HG03457 (cell line): Measurements from ENCODE around the gene ERC1.

Experiments used
- ATAC-seq: cut with Tn5 transposase; IDR thresholded peaks from one replicate; pipeline ENCODE4 v1.9.1; 2021; ENCODE audit warnings: moderate number of reproducible peaks; ENCODE audit not compliant: unreplicated experiment

Gene ERC1

DNA sequence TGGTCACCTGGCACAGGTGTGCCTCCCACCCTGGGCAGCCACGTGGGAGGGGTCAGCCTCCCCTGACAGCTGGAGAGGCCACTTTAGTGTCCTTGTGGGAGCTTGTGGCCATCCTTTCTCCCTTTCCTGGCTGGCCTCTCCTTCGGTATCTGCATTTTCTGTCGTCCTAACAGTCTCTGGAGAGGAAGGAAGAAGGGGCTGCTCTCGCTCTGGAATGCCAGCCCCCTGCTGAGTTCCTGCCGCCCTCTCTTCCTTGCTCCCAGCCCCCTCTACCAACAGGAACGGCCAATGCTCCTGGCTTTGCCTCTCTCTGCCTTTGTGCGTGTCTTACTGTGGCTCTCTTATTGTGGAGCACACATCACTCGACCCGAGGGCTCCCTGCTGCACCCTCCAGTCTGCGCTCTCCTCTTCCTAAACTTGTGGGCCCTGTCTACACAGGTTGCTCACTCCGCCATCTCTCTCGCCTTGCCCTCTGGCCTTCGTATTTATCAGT is 532.6 kb downstream of the ERC1 start:
- ATAC-seq: no peak

DNA sequence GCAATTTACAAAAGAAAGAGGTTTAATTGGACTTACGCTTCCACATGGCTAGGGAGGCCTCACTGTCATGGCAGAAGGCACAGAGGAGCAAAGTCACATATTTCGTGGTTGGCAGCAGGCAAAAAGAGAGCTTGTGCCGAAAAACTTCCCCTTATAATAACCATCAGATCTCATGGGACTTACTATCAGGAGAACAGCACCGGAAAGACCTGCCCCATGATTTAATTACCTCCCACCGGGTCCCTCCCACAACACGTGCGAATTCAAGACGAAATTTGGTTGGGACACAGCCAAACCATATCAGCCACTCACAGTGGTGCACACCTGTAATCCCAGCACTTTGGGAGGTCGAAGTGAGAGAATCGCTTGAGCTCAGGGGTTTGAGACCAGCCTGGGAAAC is 534.8 kb downstream of the ERC1 start:
- no peak for ATAC-seq

DNA sequence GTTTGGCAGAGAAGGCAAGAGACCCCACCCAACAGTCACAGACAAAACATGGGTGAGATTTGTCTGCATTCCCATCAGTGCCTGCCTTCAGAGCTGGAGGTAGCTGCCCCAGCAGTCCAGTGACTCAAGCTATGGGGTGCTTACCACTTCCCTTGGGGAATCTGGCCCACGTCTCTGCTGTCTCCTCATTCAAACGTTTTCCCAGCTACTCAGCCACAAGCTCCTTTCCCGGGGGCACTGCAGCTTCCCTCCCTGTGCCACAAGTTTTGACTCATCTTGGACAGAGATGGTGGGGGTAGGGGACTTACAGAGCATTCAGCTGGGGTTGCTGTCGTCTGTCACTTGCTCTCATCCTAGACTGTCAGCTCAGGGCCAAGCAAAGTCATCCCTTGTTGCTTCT is 536.8 kb downstream of the ERC1 start:
- no peak for ATAC-seq

DNA sequence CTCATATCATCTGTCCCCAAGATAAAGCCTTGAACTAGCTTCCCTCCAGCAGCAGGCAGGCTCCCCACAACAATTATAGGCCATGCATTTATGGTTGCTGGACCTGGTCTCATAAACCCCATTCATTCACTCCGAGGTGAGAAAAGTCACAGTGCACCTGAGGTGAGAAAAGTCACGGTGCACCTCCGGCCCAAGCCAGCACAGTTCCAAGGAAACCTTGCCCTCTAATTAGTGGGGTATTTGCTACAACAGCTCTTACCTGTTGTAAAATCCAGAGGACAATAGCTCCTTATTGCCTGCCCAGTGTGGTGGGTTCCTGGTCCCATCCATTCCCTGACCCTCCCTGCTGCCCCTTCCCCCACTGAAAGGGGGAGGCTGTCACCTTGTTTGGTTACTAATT is 537.8 kb downstream of the ERC1 start:
- ATAC-seq: no peak

DNA sequence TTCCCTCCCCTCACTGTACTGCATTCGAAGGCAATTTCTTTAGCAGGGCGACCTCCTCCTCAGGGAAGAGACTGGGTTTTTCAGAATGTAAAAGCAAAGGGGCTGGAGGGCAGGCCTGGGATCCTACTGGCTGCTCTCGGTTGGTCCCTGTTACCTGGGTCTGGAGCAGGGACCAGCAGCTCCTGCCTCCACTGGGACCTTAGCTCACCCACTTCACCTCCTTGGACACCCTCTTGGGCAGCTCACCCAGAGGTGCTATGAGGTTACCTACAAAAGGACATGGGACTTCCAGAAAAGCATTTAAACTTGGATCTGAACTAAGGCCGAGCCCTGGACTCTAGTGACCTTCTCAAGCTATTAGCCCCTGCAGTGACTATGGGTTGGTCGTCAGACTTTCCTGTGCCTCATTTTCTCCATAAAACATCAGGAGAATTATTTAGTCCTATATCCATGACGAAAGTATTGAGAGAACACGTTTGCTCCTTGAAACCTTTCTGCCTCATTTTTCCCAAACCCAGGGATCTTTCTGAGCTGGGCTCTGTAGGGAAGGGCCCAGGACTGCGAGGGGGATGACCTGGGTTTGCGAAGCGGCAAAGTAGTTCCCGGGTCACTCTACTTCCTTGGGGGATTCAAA is 538.3 kb downstream of the ERC1 start:
- no peak for ATAC-seq

DNA sequence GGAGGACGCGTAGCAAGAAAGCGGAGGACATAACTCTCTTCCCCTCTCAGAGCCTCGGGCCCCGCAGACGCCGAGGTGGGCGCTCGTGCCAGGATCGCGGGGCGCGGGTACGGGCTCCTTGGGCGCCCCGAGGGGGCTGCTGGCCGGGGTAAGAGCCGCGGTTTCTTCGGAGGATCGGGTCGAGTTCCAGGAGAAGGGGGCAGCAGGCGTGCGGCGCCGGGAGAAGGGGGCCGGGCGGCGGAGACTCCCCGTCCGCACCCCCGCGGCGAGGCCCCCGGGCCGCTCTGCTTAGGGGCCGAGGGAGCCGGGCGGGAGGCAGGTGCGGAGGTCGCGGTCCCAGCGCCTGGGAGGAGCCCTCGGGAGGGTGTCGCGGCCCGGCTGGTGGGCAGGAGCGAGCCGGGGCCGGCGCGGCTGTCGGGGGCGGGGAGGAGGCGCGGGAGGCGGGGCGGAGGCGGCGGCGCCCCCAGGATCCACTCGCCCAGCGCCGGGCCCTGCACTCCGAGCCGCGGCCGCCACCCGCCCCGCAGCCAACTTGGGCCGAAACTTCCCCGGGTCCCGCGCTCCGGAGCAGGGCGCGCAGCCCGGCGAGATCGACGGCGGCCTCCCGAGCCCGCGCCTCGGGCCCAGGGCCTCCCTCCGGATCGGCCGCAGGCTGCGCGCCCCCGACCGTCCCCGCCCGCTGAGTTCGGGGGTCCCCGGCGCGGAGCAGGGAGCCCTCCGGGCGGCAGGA is 539.0 kb downstream of the ERC1 start:
- no peak for ATAC-seq

DNA sequence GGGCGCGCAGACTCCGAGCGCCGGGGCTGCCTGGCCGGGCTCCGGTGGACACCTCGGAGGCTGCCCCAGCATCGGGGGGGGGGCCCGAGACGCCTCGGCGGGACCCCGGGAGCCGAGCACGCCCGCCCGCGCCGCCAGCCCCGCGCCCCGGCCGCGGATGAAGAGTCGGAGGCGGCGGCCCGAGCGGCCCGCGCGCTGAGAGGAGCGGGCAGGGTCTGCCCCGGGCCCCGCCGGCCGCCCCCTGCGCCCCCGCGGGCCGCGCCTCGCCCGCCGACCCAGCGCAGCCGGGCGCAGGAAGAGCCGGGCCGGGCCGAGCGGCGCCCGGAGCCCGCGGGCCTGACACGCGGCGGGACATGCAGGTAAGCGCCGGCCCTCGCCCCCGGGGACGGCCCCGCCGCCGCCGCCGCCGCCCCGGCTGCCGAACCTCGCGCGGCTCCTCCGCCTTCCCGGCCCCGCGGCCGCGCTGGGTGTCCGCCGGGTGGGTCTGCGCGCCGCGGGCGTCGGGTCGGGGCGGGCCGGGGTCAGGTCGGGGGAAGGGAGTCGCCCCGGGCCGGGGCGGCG is 539.6 kb downstream of the ERC1 start:
- ATAC-seq: no peak

DNA sequence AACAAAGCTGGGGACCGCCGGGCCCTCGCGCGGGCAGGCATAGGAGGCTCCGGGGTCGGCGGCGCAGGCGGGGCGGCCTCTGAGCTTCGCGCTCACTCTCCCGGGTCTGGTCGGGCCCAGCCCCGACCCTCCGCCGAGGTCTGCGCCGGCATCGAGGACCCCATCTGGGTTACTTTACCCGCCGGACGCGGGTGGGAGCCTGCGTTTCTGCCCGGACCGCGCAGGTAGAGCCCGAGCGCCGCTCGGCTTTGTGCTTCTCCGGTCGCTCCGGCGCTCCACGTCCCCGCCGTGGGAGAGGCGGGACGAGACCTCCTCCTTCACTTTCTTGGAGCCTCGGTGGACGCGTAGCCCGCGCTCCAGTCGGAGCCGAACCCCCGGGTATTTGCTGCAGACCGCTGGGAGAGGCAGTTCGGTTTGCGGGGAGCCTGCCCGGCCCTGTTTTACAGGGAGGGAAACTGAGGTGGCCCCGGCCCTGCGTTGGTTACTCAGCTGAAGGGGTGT is 540.2 kb downstream of the ERC1 start:
- no peak for ATAC-seq

DNA sequence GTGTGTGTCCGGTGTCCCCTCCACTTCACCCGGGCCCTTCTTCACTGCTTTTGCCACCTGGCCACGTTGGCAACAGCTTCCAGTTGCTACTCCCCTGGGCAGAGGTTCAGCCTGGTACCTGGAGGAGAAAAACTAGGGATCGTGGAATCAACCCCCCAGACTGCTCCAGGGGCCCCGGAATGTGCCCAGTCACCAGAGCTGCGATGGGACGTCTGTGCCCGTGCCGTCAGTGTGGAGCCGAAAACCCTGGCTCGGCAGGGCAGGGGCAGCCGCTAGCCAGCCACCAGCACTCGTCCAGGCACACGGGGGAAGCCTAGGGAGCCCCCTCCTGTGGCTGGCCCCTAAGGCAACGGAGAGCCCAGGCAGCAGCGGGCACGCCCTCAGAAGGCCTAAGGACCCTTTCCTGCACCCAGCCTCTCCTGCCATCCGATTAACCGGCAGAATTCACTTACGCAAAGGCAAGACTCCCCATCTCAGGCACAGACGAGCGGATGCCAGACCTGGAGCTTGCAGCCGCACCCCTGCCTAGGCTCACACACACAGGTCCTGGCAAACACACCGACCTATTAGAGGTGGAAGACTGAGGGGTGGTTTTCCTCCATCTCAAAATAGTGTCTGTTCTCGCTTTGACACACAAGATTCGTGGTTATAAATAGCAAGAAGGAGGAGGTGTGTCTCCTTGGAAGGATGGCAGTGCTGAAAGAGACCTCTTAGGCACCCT is 540.8 kb downstream of the ERC1 start:
- no peak for ATAC-seq

DNA sequence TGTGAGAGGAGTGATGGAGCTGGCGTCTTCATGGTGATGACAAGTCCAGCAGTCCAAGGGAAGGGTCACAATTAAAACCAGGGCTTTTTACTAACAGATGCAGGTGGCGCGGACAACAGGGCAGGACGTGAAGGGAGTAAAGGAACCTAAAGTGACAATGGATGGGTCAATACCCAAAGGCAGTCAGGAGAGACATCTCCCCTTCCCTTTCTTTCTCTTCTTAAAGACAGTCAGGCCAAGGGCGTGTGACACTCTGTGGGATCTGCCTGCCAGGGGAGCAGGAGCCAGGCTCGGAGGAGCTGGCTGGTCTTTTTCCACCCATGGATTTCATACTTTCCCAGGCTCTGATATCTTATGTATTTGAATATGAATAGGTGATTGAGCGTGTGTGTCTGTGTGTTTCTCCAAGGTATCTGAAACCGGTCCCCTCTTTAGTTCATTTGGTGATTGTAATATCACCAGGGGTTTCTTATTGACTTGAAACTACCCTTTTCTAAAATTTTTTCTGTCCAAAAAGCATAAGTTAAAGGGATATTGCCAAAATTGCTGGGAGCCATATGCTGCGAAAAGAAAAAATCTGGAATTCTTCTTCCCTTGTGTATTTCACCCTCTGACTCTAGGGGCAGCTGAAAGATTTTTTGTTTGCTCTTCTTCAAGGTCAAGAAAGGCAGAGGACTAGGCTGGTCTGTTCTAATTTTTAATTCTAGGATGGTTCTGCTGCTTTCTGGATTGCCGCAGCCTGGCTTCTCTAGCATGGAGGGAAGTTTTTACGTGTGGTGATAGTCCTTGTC is 541.5 kb downstream of the ERC1 start:
- ATAC-seq: no peak

DNA sequence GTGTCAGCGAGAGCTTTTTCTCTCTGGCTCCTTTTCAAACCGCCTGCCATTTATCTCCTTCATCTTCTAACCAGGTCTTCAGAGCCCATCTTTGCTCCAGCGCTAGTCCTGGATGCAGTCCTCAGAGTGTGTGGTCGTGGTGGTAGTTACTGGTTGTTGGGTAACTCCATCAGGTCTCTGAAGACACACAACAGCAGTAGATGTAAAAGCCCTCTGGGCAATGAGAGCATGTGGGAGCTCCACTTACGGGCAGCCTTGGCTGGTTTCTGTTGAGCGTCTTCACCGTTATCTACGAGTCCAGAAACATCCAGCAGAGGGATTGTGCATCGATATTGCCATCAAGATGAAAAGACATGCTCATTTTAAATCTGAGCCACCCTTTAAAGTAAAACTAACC is 542.2 kb downstream of the ERC1 start:
- no peak for ATAC-seq

DNA sequence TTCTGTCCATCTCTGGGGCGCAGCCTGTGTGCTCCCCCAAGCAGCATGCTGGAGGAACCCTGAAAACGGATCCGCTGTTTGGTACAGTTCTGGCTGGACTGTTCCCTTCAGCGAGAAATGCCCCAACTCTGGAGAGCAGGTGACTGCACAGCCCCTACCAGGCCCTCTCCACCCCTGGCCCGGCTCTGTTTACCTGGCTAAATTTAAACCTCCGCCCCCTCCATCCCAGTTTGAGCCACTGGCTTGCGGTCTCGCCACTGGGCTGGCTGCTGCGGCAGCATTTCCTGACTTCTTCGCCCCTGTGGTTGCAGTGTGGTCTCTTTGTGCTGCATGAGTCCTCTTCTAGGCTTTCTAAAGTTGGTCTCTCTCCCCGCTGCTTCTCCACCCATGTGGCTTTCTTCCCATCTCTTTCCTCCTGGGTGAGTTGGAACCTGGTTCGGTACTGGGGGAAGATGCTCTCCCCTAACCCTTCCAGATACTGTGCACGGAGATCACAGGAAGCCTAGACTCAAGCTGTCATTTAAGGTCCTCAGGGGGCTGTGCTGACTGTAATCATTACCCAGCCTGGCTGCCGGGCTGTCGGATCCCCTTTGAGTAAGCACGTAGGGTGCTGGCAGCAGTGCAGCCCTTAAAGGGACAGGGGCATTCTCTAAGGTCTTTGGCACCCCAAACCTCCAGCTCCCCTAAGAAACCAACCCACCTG is 542.7 kb downstream of the ERC1 start:
- ATAC-seq: no peak

DNA sequence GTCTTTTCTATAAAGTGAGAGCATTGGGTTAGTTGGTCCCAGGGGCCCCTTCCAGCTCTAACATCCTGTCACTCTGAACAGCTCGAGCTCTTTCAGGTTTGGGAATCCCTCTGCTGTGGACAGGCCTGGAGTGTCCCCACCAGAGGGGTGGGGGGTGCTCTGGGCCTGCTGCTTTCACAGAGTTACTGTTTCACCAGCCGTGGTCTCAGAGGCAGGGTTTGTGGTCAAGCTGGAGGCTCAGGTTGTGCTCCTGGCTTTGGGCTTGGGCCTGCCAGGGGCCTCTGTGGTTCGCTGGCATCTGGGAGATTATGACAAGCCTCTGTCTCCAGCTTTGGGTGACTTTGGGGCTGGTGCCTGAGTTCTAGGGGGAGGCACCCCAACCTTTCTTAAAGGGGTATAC is 543.7 kb downstream of the ERC1 start:
- peak; percentile 47 for ATAC-seq

DNA sequence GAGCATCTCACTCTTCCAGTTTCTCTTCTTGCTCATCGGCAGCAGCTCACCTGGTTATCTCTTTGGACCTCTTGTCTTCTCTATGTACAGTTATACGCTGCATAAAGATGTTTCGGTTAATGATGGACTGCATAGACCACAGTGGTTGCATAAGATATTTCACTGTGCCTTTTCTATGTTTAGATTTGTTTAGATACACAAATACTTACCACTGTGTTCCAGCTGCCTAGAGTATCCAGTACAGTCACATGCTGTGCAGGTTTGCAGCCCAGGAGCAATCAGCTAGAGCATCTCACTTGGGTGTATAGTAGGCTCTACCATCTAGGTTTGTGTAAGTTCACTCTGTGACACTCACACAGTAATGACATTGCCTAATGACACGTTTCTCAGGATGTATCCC is 545.8 kb downstream of the ERC1 start:
- ATAC-seq: no peak

DNA sequence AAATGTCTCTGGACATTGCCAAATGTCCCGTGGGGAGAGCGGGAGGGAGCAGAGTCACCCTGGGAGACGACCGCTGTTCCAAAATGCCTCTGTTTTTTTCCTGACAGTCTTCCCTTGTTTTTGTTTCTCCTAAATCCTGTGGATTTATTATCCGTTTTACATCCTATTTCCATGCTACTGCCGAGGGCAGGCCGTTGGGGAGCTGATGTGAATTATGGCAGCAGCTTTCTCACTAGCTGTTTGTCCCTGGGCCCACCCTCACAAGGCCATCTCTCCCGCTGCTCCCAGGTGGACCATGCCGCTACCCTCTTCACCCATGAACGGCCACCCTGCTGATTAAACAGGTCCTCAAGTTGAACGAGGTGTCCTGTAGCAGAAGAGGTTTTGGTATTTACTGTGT is 548.1 kb downstream of the ERC1 start:
- ATAC-seq: no peak

DNA sequence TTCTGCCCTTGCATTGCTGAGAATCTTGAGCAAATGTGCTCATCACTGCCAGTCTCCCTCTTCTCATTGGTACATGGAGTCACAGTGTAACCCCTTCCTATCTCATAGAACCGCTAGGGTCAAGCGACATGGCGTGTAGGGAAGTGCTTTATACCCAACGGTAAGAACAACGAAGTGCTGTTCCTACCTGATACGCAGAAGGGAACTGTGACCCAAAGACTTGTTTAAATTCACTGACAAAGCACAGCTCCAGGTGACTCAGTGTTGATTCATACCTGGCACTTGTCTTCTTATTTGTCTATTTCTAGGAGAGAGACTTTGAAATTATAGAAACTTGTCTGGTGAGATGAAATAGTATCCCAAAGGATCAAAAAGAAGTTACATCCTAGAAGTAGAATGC is 549.7 kb downstream of the ERC1 start:
- no peak for ATAC-seq

DNA sequence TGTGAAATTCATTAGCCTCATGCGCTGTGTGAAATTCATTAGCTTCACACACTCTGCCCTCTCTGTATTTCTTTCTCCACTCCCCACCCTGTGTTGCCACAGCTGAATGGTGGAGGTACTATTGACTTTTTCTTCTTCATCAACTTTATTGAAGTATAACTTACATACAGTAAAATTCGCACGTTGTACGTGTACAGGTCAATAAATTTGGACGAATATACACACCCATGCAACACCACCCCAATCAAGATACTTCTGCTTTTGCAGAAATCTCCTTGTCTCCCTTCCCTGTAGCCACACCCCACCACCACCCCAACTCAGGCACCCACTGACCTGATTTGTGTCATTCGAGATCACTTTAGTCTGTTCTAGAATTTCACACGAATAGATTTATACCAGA is 551.6 kb downstream of the ERC1 start:
- ATAC-seq: no peak

DNA sequence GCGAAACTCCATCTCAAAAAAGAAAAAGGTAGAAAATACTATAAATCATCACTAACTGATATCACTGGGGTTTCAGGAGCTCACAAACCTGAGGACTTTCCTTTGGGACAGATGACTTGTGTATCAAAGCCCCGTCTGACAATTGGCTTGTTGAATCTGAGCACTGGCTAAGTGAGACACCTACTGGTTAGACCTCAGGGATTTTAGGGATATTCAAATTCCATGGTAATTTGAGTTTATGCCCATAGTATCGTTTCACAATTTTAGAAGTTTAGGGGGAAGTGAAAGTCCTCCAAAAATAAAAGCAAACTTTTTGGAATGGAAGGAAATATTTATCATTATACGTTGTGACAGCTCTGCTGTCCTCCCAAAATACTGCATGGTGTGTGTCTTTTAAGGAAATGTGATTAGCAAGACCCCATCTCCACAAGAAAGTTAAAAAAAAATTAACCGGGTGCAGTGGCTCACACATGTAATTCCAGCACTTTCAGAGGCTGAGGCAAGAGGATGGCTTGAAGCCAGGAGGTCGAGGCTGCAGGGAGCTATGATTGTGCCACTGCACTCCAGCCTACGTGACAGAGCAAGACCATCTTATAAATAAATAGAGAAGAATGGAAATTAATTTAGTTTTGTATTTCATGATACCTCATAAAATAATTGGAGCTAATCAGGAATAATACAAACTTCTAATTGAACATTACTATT is 554.1 kb downstream of the ERC1 start:
- no peak for ATAC-seq
